ENCODE results near the gene USH2A. TPM values are rescaled to one million over a fixed set of nuclear protein-coding genes. Genes with fewer than 3 reads are reported as not detected.

The USH2A gene
- total RNA-seq, result under 0.01 TPM in 1 of 2 replicates, not detected in the other

GRCh38 chr1:216422821-216423520 is at the start of gene USH2A:
Gene USH2A (minus strand): TSS chr1:216423448. CDS start chr1:216422336, 1,112 bp downstream.

